H1 (cell line): ENCODE data around the gene NPTX1. TPM values are rescaled to one million over a fixed set of nuclear protein-coding genes. Genes with fewer than 3 reads are reported as not detected.

Source experiments
- MAX ChIP-seq: IDR thresholded peaks from 2 replicates; pipeline ENCODE4 v1.6.1; 2012; ENCODE audit warnings: inconsistent platforms
- RNF2 ChIP-seq: fragments of 200-900, 300-1000 bp; sonication (generic); IDR thresholded peaks from 2 replicates; pipeline ENCODE4 v1.7.1; 2016; ENCODE audit warnings: borderline replicate concordance, low read depth, mild to moderate bottlenecking, antibody characterized with exemption, low read length; ENCODE audit not compliant: poor library complexity, severe bottlenecking; ENCODE audit errors: missing control alignments
- polyA plus RNA-seq, 7 experiments: library from polyadenylated mRNA; depleted of rRNA in 3 of 7; stranded (reverse) in 5 of 7; unstranded in 2 of 7; fragments of >200 nt in 5 of 7; fragments of 200-250 nt in 2 of 7; gene quantifications; 1 replicate in 5 of 7; 2 replicates in 1 of 7; 4 replicates in 1 of 7; pipeline versions ENCODE4 v1.2.1 to v1.2.3, GENCODE V29; 2011 to 2013; ENCODE audit warnings: missing spikeins in 2 of 7, mixed read lengths in 2 of 7
- total RNA-seq: library from RNA; stranded (reverse); fragmentation: NEBNext Ultra II Directional; extraction: Animal tissue kit (Norgen Biotek cat#: 25700); gene quantifications from 2 replicates; pipeline ENCODE4 v1.2.1, GENCODE V29; 2021

NPTX1 gene
- total and polyA plus RNA-seq, 2 of the 8 experiments (the other 6 are each of a cell fraction or from before 2014, with no cell fraction given): 12.0 to 17.9 TPM

DNA sequence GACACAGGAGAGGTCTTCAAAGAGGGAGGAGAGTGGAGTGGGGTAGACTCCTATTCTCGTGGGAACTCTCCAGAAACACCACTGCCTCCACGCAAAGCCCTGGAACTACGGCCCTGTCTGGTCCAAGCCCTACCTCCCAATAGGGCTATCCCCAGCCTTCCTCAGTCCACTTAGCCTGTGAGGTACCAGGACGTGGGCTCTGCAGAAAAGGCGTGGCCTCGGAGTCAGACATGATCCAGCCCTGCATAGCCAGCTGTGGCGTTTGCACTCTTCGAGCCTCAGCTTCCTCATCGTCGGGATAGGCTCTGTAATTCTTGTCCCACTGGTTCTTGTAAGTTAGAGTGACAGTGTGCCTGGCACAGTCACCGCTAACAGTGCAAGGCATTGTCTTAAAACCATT is 47.6 kb downstream of the NPTX1 start (continued):
- TF ChIP-seq RNF2 (no peak), MAX (no peak)
